ENCODE results near the gene PAXX.
"Not testable (repeated sequence)": the region's sequence is repeated elsewhere in the genome, so short reads cannot be mapped to it uniquely, and the experiment has no call there.

PAXX gene

GRCh38 chr9:136983167-136983566, 9.1 kb upstream of the PAXX start:
- no peak for DNase-seq

DNA sequence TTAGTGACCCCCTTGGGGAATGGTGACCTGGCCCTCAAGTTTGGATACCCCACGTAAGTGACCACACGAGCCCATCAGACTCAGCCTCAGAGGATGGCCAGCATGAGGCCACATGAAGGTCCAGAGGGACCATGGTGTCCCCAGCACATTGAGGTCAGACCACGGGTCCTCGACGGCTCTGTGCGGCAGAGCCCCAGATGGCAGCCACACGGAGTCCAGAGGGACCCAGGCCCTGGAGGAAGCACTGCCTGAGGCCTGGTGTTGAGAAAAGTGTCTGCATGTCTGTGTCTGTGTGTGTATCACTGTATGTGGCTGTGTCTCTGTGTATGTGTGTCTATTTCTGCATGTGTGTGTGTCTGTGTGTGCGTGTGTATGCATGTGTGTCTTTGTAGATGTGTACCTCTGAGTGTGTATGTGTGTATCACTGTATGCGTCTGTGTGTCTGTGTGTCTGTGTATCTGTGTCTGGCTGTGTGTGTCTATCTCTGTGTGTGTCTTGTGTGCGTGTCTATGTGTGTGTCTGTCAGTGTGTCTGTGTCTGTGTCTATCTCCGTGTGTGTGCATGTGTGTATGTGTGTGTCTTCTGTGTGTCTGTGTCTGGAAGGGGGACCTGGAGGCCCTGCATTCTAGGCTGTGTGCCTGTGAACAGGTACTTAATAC, 8.4 kb upstream of the PAXX start:
- DNase-seq = no peak

DNA sequence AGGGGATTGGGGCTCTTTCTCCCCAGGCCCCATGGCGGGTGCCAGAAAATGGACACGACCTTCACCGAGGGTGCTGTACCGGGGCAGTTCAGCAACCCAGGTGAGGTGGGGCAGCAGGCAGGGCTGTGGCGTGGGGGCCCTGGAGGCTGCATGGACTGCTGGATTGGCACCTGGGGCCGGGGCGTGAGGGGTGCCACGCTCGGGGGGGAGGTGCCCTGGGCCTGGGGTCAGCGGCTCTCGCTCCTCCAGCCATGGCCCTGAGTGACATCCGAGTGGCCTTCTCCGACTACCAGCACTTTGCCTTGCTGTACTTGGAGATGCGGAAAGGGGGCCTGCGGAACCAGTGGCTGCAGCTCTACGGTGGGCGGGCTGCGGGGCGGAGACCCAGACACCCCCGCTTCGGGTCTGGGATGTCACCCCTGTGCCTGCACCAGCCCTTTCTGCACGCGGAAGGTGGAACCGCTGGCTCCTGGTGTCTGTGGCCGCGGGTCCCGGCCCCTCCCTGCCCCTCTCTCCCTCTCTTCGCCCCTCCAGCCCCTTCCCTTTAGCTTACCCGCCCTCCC, 7.7 kb upstream of the PAXX start:
- DNase-seq = no peak

GRCh38 chr9:136985027-136985602, 7.1 kb upstream of the PAXX start:
- DNase-seq = no peak

GRCh38 chr9:136985853-136986252, 6.4 kb upstream of the PAXX start:
- DNase-seq = no peak

DNA sequence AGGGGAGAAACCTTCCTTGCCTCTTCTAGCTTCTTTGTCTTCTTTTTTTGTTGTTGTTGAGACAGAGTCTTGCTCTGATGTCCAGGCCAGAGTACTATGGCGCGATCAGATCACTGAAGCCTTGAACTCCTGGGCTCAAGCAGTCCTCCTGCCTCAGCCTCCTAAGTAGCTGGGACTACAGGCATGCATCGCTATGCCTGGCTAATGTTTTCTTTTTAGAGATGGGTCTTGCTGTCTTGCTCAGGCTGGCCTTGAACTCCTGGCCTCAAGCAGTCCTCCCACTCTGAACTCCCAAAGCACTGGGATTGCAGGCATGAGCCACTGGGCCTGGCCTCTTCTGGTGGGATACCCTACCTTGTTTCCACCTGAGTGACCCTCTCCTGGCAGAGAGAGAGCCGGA, 3.4 kb upstream of the PAXX start:
- no peak for DNase-seq

DNA sequence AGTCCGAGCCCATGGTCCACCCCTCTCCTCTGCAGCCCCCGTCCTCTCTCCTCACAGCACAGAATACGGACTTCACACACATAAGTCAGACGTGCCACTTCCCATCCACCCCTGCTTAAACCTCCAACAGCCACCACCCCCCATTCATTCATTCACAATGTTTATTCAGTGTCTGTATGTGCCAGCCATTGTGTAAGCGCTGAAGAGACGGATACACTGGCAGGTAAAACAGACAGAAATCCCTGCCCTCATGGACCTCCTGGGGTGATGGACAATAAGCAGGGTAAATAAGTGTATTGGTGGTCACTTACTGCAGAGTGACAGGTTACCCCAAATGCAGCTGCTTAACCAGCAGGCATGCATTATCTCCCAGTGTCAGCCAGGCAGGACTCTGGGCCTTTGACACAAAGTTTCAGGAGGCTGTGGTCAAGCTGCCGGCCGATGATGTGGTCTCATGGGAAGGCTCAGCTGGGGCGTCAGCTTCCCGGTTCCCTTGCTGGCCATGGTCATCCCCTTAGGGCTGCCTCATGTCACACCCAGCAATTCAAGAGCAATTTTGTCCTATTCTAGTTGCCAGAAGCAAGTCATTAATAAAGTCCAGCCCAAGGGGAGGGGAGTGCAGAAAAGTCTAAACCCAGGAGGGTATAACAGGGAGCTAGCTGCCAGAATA, 1.8 kb upstream of the PAXX start:
- DNase-seq = no peak

- DNase-seq = no peak
These were observed 672 bp downstream of the PAXX start for GRCh38 chr9:136992819-136993369.

- no peak for DNase-seq
These were observed 2.1 kb downstream of the PAXX start for GRCh38 chr9:136994180-136994887.

GRCh38 chr9:136994888-136995230, 2.6 kb downstream of the PAXX start:
- no peak for DNase-seq

GRCh38 chr9:136995362-136995761, 3.1 kb downstream of the PAXX start:
- DNase-seq = no peak

DNA sequence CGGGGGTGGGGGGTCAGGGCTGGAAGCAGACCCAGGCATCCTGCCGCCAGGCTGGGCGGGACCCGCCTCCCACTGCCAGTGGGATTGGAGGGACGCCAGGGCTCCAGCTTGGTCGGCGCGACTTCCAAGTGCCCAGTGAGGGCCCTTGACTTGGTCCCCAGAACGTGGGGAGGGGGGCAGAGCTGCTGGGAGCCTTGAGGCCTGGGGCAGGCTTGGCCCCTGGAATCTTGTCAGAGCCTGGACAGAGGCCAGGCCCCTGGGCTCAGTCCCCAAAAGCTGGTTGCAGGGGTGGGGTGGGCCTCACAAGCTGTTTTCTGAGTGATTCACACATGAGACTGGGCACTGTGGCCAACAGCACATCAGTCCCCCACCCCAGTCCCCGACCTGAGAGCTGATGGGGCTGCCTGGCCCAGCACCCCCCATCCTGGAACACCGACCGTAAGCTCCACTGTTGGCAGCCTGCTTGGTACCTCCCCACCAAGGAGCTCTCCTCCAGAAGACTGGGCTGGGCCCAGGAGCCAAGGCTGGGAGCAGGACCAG, 3.6 kb downstream of the PAXX start:
- no peak for DNase-seq

- no peak for DNase-seq
These were observed 4.4 kb downstream of the PAXX start, which contains the start of gene CLIC3 for GRCh38 chr9:136996361-136997292. TSS of gene CLIC3 (minus strand) at chr9:136996568. CDS start at chr9:136996543, 25 bp downstream.

DNA sequence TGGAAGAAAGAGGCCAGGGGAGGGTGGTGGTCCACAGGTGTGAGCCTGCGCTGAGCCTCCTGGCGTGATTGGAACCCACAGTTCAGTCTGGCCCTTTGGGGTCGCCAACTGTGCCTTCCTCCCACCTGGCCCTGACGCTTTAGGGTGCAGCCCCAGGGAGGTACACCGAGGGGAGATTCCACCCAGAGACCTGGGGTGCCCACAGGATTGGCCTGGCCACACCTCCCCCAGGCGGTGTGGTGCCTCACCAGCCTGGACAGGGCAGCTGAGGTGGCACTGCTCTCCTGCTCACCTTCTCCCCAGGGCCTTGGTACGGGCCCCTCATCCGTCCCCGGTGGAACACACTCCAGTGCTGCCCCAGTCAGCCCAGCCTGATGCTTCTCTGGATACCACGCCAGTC, 5.1 kb downstream of the PAXX start:
- DNase-seq = no peak

- no peak for DNase-seq
These were observed 5.6 kb downstream of the PAXX start for GRCh38 chr9:136997830-136998234.

- no peak for DNase-seq
These were observed 8.1 kb downstream of the PAXX start for GRCh38 chr9:137000177-137000930.

- no peak for DNase-seq
These were observed 9.8 kb downstream of the PAXX start for GRCh38 chr9:137001857-137002645.

DNA sequence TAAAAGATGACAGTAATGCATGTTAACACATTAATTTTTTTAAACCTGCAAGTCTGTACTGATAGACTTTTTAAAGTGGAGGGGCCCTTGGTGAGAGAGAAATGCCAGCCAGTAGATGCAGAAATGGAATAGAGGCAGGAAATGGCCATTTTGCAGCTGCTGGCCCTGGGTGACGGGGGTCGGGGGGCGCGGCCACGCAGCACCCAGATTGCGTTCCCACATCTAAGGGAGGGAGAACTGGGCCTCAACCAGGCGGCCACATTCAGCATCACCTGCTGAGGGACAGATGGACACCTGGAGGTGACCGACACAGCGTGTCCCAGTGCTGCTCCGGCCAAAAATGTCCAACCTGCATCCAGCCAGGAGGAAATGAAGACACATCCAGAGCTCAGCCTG, 10.4 kb downstream of the PAXX start:
- no peak for DNase-seq

- not testable (repeated sequence) for DNase-seq
These were observed 12.1 kb downstream of the PAXX start for GRCh38 chr9:137004285-137004684.

All from NCI-H1694 treated with DMSO at 0.1 percent for 48 hours (cell line).